ENCODE results near the gene NUDT22. TPM values are rescaled to one million over a fixed set of nuclear protein-coding genes. Genes with fewer than 3 reads are reported as not detected.

Gene NUDT22
- total and polyA plus RNA-seq, 2 of the 4 experiments (the other 2 are of a cell fraction): 21.3 to 44.6 TPM

DNA sequence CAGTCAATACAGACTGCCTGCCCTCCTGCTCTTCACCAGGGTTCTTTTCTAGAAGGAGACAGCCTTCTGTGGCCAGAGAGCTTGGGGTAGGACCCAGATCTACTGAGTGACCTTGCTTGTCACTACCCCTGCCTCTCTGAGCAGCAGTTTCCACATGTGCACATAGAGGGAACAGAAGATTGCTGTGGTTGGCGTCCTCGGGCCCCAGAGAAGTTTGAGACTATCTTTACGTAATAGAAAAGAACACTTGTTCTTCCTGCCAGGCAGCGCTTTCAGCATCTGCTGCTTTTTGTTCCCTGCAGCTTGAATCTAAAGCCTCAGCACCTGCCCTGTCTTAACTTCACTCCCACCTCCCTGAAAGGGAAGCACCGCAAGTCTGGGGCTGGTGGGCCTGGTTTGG lies 12.9 kb downstream of the NUDT22 start:
- Histone ChIP-seq H2AFZ (replicated peaks; ENCODE audit: low read length, poor library complexity) (no peak overlapping the region), H2AK9ac (replicated peaks; ENCODE audit: low read depth, low read length, poor library complexity) (no peak overlapping the region), H2BK20ac (ENCODE audit: low read depth, low read length) (no peak overlapping the region), H3K4me3 (ENCODE audit: insufficient read depth, low read depth, low read length) (no peak overlapping the region), H2BK15ac (ENCODE audit: low read depth, low read length) (no peak overlapping the region), H3K4me1 (ENCODE audit: control insufficient read depth, insufficient read depth, low read length) (peaks cover 14% of the 10 kb centered on the region), H4K91ac (ENCODE audit: insufficient read depth, low read depth, low read length) (no peak overlapping the region), H2AK5ac (ENCODE audit: low read depth, low read length) (no peak overlapping the region), H3K9me1 (ENCODE audit: insufficient read depth, low read length) (peaks cover 14% of the 10 kb centered on the region), H4K20me1 (ENCODE audit: insufficient read depth, low read length) (peaks cover 10% of the 10 kb centered on the region), H3K79me1 (ENCODE audit: low read depth in 1 of 2, low read length in 2 of 2) (peaks cover 30 to 48% of the 10 kb centered on the region in 2 experiments; a peak in 3 of 4 replicates), H3K14ac (replicated peaks; ENCODE audit: low read depth, low read length) (no peak overlapping the region), H3K27me3 (ENCODE audit: control insufficient read depth, insufficient read depth, low read length) (no peaks in the 10 kb centered on the region), H4K8ac (ENCODE audit: low read depth in 2 of 2, low read length in 2 of 2) (no peak overlapping the region), H3K18ac (ENCODE audit: low read depth, low read length) (no peak overlapping the region), H3K56ac (ENCODE audit: extremely low read depth, insufficient read depth, low read length) (no peak overlapping the region), H3K4me2 (ENCODE audit: low read depth, low read length) (no peak overlapping the region), H3K9ac (ENCODE audit: low read depth, low read length) (no peak overlapping the region), H3K9me3 (ENCODE audit: control insufficient read depth, insufficient read depth, low read length) (no peaks in the 10 kb centered on the region), H3K27ac (ENCODE audit: insufficient read depth, low read length) (no peak overlapping the region), H4K5ac (ENCODE audit: low read depth, low read length) (no peak overlapping the region), H2BK5ac (ENCODE audit: low read depth, low read length, poor library complexity, severe bottlenecking) (no peak overlapping the region), H3K36me3 (ENCODE audit: control insufficient read depth, insufficient read depth, low read length) (peaks cover 28% of the 10 kb centered on the region), H3K4ac (ENCODE audit: low read depth, low read length) (no peak overlapping the region), H2BK120ac (ENCODE audit: low read depth, low read length) (no peak overlapping the region), H3K23ac (ENCODE audit: low read depth, low read length) (no peak overlapping the region)
- dilution Hi-C loops (cut with HindIII; ENCODE audit: low sequenced_read_pairs, unreplicated experiment) (no loop called here), intact Hi-C loops (cut with micrococcal nuclease) (no loop called here), in situ Hi-C loops (cut with MboI; ENCODE audit: low sequenced_read_pairs) (no loop called here)
- ATAC-seq (ENCODE audit: low read depth): no peak
- WGBS, 2 experiments (ENCODE audit: extremely low coverage in 2 of 2, insufficient read length in 1 of 2): 100% methylated on average over 2 of the region's 5 CpGs; no CpG with 5 or more reads in 1 of the 2 experiments
- no peak for DNase-seq
- POLR2A ChIA-PET (ENCODE audit: unreplicated experiment): no interaction called here
- CTCF ChIA-PET: no interaction called here
- BruUV-seq (replicated peaks): no TSS peak
- TF ChIP-seq NFE2L2 (IDR thresholded peaks at IDR 0.05; ENCODE audit: low read depth, low read length) (no peak), FOS (IDR thresholded peaks at IDR 0.05; ENCODE audit: low read depth, low read length) (no peak), MAZ (IDR thresholded peaks at IDR 0.05; ENCODE audit: borderline replicate concordance, low read depth, low read length) (no peak), RCOR1 (IDR thresholded peaks at IDR 0.05; ENCODE audit: insufficient replicate concordance, low read length) (no peak), MAFK (IDR thresholded peaks at IDR 0.05; ENCODE audit: low read depth, low read length) (no peak), BHLHE40 (IDR thresholded peaks at IDR 0.05; ENCODE audit: low read depth, low read length) (no peak)

Data from IMR-90 (cell line).